Bronchial epithelial cell (primary cell): ENCODE data around the gene ERCC3. TPM values are rescaled to one million over a fixed set of nuclear protein-coding genes. Genes with fewer than 3 reads are reported as not detected.

Experiments
- DNase-seq: peaks from one replicate; pipeline ENCODE4 v3.0.0-alpha.2; 2010; ENCODE audit warnings: low read depth
- FAIRE-seq: peaks from 2 replicates; lab custom pipeline; 2011; peaks lifted over from hg19 to GRCh38; lab: Jason Lieb, UNC
- H3K27me3 ChIP-seq: 2 replicates; pipeline ENCODE4 v1.5.1; 2011; ENCODE audit warnings: low read length; ENCODE audit not compliant: control insufficient read depth, insufficient read depth
- H3K36me3 ChIP-seq: 2 replicates; pipeline ENCODE4 v1.5.1; 2011; ENCODE audit warnings: low read length; ENCODE audit not compliant: control insufficient read depth, insufficient read depth
- H3K4me3 ChIP-seq: 2 replicates; pipeline ENCODE4 v1.5.1; 2011; ENCODE audit warnings: mild to moderate bottlenecking, low read depth, low read length, control low read depth
- total RNA-seq: library from RNA; depleted of rRNA; stranded (reverse); fragments of >200 nt; gene quantifications from 2 replicates; pipeline ENCODE4 v1.2.1, GENCODE V29; 2014
- TF ChIP-seq, protein P1 (sequence below): IDR thresholded peaks from 2 replicates; pipeline ENCODE4 v1.5.1; 2011; ENCODE audit warnings: mild to moderate bottlenecking, moderate library complexity, low read length, control low read depth, inconsistent platforms; ENCODE audit not compliant: insufficient read depth, severe bottlenecking

Gene ERCC3
- total RNA-seq, 1 donor from 2014 or later = 32.4 TPM

DNA sequence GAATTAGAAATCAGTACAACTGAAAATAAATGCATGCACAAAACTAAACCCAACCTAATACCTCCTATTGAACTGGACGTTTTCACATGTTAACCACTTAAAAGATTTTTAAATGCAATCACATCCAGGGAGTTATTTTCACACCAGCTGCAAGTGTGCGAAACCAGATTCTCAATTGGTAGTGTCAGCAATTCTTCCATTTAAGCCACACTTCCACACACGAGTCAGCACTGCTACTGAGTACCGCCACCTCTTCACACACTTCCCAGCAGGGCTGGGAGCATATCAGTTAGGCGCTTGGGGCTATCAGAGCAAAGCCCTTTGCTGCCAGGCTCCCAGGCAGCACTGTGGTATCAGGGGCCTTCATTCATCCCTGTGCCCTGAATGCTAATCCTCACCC, 14.2 kb downstream of the ERCC3 start:
- peaks cover 23% of the 10 kb centered on the region for H3K36me3 ChIP-seq
- no peak for FAIRE-seq
- no peak for DNase-seq

DNA sequence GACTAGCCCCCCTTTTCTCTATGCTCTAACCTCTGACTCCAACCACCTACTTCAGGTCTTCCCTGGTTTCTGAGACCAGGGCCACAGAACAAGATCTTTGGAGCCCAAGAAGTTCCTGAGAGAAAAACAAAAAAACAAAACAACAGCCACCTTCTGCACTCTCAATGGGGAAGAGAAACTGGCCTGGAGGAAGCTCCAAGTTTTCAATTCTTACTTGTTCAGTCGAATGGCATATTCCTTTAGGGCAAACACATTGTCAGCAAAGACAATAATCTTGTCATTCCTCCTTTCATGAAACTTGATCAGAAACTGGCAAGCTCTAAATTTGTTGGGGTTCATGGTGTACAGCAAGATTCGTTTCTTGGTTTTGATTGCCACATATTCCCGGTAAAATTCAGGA, 15.0 kb downstream of the ERCC3 start:
- Histone ChIP-seq H3K36me3 (peaks cover 21% of the 10 kb centered on the region), H3K4me3 (no peak overlapping the region), H3K27me3 (no peaks in the 10 kb centered on the region)
- DNase-seq (no peak), FAIRE-seq (no peak)
- TF ChIP-seq, protein P1, sequence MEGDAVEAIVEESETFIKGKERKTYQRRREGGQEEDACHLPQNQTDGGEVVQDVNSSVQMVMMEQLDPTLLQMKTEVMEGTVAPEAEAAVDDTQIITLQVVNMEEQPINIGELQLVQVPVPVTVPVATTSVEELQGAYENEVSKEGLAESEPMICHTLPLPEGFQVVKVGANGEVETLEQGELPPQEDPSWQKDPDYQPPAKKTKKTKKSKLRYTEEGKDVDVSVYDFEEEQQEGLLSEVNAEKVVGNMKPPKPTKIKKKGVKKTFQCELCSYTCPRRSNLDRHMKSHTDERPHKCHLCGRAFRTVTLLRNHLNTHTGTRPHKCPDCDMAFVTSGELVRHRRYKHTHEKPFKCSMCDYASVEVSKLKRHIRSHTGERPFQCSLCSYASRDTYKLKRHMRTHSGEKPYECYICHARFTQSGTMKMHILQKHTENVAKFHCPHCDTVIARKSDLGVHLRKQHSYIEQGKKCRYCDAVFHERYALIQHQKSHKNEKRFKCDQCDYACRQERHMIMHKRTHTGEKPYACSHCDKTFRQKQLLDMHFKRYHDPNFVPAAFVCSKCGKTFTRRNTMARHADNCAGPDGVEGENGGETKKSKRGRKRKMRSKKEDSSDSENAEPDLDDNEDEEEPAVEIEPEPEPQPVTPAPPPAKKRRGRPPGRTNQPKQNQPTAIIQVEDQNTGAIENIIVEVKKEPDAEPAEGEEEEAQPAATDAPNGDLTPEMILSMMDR = no peak

More for the DNA sequence above, 14.2 kb downstream of the ERCC3 start:
- TF ChIP-seq, protein P1 = no peak
- H3K4me3 ChIP-seq = no peak overlapping the region
- no peaks in the 10 kb centered on the region for H3K27me3 ChIP-seq

DNA sequence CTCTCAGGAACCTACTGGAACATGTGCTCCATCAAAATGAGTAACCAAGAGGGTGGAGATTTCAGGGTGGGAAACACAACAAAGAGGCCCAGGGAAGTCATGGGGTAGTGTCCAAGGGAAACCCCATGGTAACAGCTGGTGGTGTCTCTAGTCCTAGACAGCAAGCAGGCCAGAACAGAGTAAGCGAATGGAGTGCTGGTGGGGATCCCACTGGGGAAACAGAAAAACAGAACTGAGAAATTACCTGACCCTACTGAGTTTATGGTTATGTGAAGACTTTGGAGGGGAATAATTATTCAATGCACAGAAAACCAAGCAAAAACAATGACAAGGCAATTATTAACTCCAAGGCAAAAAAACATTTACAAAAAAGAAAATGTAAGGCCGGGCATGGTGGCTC, 16.9 kb downstream of the ERCC3 start:
- FAIRE-seq = no peak
- no peak for DNase-seq
- Histone ChIP-seq H3K36me3 (peaks cover 19% of the 10 kb centered on the region), H3K4me3 (no peak overlapping the region), H3K27me3 (no peaks in the 10 kb centered on the region)
- TF ChIP-seq, protein P1 = no peak

DNA sequence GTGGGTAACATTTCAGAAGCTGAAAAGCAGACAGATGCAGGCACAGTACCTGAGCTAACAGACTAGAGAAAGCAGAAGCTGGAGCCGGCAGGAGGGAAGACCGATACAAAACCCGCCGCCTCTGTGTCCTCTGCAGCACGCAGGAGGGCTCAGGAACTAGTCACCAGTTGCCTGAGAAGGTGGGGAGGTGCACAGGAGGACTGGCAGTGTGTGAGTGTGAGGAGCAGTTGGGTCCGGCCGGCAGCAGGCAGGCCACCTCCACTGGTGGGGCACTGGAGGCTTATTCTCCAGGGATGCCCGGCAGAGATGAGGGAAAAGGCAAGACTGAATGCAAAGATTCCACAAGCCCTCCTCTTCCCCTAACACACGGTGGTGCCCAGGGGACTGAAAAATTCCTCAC, 18.2 kb downstream of the ERCC3 start:
- no peak overlapping the region for H3K4me3 ChIP-seq
- H3K36me3 ChIP-seq = peaks cover 23% of the 10 kb centered on the region
- no peaks in the 10 kb centered on the region for H3K27me3 ChIP-seq
- TF ChIP-seq, protein P1 = no peak
- DNase-seq (no peak), FAIRE-seq (no peak)

DNA sequence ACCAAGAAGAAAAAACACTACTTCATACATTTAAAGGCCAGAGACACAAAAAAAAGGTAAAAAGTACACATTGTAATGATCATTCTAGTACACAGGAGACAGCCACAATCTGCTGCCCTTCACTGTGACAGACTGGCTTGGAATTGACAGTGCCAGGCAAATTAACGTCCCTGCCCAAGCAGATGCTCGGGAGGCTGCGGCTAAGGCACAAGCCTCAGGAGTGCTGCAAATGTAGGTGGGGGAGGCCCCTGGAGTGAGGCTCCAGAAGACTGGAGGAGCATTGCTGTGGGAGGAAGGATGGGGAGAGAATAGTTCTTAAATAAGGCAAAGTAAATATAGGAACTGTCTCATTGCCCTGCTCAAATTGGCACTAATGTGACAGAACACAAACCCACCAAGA, 18.6 kb downstream of the ERCC3 start:
- peaks cover 25% of the 10 kb centered on the region for H3K36me3 ChIP-seq
- TF ChIP-seq, protein P1 = no peak
- FAIRE-seq = no peak
- H3K4me3 ChIP-seq = no peak overlapping the region
- H3K27me3 ChIP-seq = no peaks in the 10 kb centered on the region
- DNase-seq = no peak

DNA sequence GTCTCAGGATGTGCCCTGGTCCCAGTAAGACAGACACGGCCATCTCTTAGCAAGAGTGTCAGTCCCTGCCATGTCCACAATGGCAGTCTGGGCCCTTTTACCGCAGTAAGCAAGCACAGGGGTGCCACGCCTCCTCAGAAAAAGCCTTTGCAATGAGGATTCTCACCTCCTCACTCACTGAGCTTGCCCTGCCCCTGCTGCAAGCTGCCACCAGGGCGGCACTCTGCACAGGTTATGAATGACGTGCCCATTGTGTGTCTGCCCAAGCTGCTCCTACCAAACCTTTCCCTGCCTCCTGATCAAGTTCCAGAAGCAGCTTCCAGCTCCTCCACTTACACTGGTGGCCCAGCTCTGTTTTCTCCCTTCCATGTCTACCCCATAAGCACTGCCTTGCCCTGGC, 23.3 kb downstream of the ERCC3 start:
- H3K27me3 ChIP-seq = no peaks in the 10 kb centered on the region
- DNase-seq (no peak), FAIRE-seq (no peak)
- peaks cover 13% of the 10 kb centered on the region for H3K36me3 ChIP-seq
- no peak overlapping the region for H3K4me3 ChIP-seq
- TF ChIP-seq, protein P1 = peak; percentile 17
